Measurements from ENCODE around the gene GPR39.
"Not testable (repeated sequence)": the region's sequence is repeated elsewhere in the genome, so short reads cannot be mapped to it uniquely, and the experiment has no call there.

Gene GPR39

GRCh38 chr2:132390076-132390475 lies 26.5 kb upstream of the GPR39 start:
- intact Hi-C loops (cut with DNase I; ENCODE audit: low total_unique reads), result no loop called here
- no peaks in the 10 kb centered on the region for H3K4me1 ChIP-seq

DNA sequence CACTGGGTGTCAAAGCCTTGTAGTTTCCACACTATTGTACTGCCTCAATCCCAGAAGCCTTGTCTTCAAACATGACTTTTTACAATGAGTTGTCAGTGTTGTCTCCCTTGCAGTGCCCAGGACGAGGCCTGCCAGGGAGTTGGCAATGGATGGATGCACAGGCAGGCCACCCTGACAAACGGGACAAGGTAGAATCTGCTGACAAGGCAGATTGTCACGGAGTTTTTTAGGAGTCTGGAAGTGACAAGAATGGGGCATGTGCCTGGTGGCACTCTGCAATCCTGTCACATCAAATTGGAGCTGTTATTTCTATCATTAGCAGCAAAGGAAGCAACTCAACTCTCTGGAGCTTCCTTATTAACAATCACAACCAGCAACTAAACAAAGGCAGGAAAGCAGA lies 25.2 kb upstream of the GPR39 start:
- no peaks in the 10 kb centered on the region for H3K36me3 ChIP-seq
- H3K4me1 ChIP-seq, result no peaks in the 10 kb centered on the region
- no peaks in the 10 kb centered on the region for H3K27me3 ChIP-seq
- H3K27ac ChIP-seq, result no peak overlapping the region
- peaks cover 0 to 5% (median 0%) of the 10 kb centered on the region in 3 donors for H3K9me3 ChIP-seq
- H3K4me3 ChIP-seq, result no peak overlapping the region
- TF ChIP-seq, protein P1, sequence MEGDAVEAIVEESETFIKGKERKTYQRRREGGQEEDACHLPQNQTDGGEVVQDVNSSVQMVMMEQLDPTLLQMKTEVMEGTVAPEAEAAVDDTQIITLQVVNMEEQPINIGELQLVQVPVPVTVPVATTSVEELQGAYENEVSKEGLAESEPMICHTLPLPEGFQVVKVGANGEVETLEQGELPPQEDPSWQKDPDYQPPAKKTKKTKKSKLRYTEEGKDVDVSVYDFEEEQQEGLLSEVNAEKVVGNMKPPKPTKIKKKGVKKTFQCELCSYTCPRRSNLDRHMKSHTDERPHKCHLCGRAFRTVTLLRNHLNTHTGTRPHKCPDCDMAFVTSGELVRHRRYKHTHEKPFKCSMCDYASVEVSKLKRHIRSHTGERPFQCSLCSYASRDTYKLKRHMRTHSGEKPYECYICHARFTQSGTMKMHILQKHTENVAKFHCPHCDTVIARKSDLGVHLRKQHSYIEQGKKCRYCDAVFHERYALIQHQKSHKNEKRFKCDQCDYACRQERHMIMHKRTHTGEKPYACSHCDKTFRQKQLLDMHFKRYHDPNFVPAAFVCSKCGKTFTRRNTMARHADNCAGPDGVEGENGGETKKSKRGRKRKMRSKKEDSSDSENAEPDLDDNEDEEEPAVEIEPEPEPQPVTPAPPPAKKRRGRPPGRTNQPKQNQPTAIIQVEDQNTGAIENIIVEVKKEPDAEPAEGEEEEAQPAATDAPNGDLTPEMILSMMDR (IDR thresholded peaks at IDR 0.05), result no peak
- no peak for DNase-seq
- intact Hi-C loops (cut with DNase I; ENCODE audit: low total_unique reads), result no loop called here

More at GRCh38 chr2:132390076-132390475, 26.5 kb upstream of the GPR39 start:
- Histone ChIP-seq H3K9me3 (peaks cover 0 to 5% (median 0%) of the 10 kb centered on the region in 3 donors), H3K4me3 (no peak overlapping the region), H3K27me3 (no peaks in the 10 kb centered on the region), H3K27ac (no peak overlapping the region), H3K36me3 (no peaks in the 10 kb centered on the region)
- TF ChIP-seq, protein P1 (IDR thresholded peaks at IDR 0.05), result no peak
- DNase-seq, result no peak

- peaks cover 0 to 3% of the 10 kb centered on the region in 2 donors for H3K27me3 ChIP-seq
- H3K4me3 ChIP-seq, result no peak overlapping the region
- H3K4me1 ChIP-seq, result no peaks in the 10 kb centered on the region
- DNase-seq, result no peak
- no peak overlapping the region for H3K27ac ChIP-seq
- TF ChIP-seq, protein P1 (IDR thresholded peaks at IDR 0.05), result no peak
- intact Hi-C loops (cut with DNase I; ENCODE audit: low total_unique reads), result no loop called here
- no peaks in the 10 kb centered on the region for H3K36me3 ChIP-seq
- peaks cover 0 to 5% (median 0%) of the 10 kb centered on the region in 3 donors for H3K9me3 ChIP-seq
Measured at GRCh38 chr2:132392221-132392620, 24.4 kb upstream of the GPR39 start.

DNA sequence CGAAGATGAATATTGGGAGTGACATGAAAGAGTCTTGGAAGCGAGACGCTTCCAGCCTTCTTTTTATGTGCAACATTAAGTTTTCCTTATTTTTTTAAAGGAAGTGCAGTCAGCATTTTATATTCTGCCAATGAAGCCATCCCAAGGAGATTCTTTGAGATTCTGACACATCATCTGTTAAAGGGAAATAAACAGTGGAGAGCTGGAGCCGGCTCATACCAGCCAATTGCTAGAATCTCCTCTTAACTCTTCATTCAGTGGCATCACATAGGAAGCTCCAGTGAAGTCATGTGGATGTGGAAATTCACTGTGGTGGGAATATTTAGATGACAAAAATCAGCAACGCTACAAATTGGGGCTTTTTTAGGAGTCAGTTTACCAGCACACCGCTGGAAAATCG lies 23.7 kb upstream of the GPR39 start:
- DNase-seq, result no peak
- H3K36me3 ChIP-seq, result no peaks in the 10 kb centered on the region
- peaks cover 0 to 5% (median 0%) of the 10 kb centered on the region in 3 donors for H3K9me3 ChIP-seq
- no peaks in the 10 kb centered on the region for H3K4me1 ChIP-seq
- peaks cover 0 to 3% of the 10 kb centered on the region in 2 donors for H3K27me3 ChIP-seq
- TF ChIP-seq, protein P1 (IDR thresholded peaks at IDR 0.05), result no peak
- H3K27ac ChIP-seq, result no peak overlapping the region
- intact Hi-C loops (cut with DNase I; ENCODE audit: low total_unique reads), result no loop called here
- H3K4me3 ChIP-seq, result no peak overlapping the region

DNA sequence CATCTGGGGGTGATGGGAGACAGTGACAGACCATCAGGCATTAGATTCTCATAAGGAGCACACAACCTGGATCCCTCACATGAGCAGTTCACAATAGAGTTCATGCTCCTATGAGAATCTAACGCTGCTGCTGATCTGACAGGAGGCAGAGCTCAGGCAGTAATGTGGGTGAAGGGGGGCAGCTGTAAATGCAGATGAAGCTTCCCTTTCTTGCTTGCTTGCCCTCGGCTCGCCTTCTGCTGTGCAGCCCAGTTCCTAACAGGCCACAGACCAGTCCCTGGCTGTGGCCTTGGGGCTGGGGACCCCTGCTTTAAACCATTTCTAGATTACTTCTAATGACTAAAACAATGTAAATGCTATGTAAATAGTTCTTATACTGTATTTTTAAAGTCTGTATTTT lies 19.6 kb upstream of the GPR39 start:
- H3K27ac ChIP-seq; intact Hi-C loops (cut with DNase I; ENCODE audit: low total_unique reads); H3K9me3 ChIP-seq: not testable (repeated sequence)

GRCh38 chr2:132400169-132400900 lies 16.3 kb upstream of the GPR39 start:
- peaks cover 0 to 5% of the 10 kb centered on the region in 2 donors for H3K27me3 ChIP-seq
- no peaks in the 10 kb centered on the region for H3K9me3 ChIP-seq
- no peaks in the 10 kb centered on the region for H3K36me3 ChIP-seq
- H3K4me1 ChIP-seq, result no peaks in the 10 kb centered on the region
- TF ChIP-seq, protein P1 (IDR thresholded peaks at IDR 0.05), result no peak
- DNase-seq, result no peak
- H3K4me3 ChIP-seq, result no peak overlapping the region
- intact Hi-C loops (cut with DNase I; ENCODE audit: low total_unique reads), result no loop called here
- H3K27ac ChIP-seq, result no peak overlapping the region

More for the DNA sequence above, 19.6 kb upstream of the GPR39 start:
- not testable (repeated sequence) for H3K27me3 ChIP-seq, H3K4me3 ChIP-seq, H3K4me1 ChIP-seq, DNase-seq, H3K36me3 ChIP-seq

Data from tibial artery (tissue), 4 donors.